H1 (cell line): Measurements from ENCODE around the gene VGLL4.
A peak's percentile ranks its signal among the peaks of the same experiment; 100 is the strongest.

Source experiments
- CBX8 ChIP-seq: fragments of 300-800, 300-1000 bp; sonication (generic); IDR thresholded peaks from 2 replicates; pipeline ENCODE4 v1.7.1; 2016; ENCODE audit warnings: low read depth, low read length, borderline replicate concordance
- CEBPB ChIP-seq: IDR thresholded peaks from 2 replicates; pipeline ENCODE4 v1.6.1; 2012; ENCODE audit warnings: low read depth, low read length
- TF ChIP-seq, protein P1 (sequence below): IDR thresholded peaks from 2 replicates; pipeline ENCODE4 v1.6.1; 2011; ENCODE audit warnings: low read length, improper control_type of control experiment
- TF ChIP-seq, protein P2 (sequence below), 3 experiments: IDR thresholded peaks; 1 replicate in 2 of 3; 2 replicates in 1 of 3; pipeline versions ENCODE4 v1.5.1 to v1.6.1; 2011; ENCODE audit warnings: low read length in 3 of 3, mild to moderate bottlenecking in 3 of 3, inconsistent platforms in 2 of 3, low read depth in 1 of 3, moderate library complexity in 1 of 3; ENCODE audit not compliant: insufficient read depth in 1 of 3; ENCODE audit errors: control extremely low read depth in 1 of 3
- TF ChIP-seq, protein P3 (sequence below): IDR thresholded peaks from 2 replicates; pipeline ENCODE4 v1.6.1; 2011; ENCODE audit warnings: low read depth, mild to moderate bottlenecking, low read length; ENCODE audit not compliant: insufficient read depth

DNA sequence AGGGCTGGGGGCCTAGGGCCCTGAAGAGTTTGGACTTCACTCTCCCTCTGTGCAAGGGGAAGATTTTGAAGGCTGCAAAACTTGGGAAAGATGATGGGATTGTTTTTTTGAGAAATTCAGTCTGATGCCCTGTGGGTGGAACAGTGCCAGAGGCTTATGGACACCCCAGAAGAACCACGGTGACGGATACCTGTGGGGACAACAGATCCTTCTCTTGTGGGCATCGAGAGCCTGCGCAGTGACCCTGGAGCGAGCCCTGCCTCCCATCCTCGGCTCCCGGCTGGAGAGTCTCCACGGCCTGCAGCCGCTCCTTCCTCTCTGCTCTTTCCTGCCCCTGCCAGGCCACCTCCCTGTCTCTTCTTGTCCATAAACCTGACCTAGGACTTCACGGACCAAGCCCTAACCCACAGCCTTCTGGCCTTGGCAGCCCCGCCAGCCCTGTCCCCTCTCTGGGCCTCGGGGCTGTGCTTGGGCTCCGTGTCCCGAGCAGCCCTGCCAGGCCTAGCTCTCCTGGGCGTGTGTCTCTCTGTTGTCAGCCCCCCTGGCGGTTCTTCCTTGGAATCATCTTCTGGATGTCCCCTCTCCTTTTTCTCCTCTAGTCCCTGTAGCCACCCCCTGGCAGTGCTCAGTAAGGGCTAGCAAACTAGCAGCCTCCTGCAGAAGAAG, 98.4 kb downstream of the VGLL4 start:
- TF ChIP-seq, protein P1, sequence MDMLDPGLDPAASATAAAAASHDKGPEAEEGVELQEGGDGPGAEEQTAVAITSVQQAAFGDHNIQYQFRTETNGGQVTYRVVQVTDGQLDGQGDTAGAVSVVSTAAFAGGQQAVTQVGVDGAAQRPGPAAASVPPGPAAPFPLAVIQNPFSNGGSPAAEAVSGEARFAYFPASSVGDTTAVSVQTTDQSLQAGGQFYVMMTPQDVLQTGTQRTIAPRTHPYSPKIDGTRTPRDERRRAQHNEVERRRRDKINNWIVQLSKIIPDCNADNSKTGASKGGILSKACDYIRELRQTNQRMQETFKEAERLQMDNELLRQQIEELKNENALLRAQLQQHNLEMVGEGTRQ: no peak
- TF ChIP-seq, protein P2, sequence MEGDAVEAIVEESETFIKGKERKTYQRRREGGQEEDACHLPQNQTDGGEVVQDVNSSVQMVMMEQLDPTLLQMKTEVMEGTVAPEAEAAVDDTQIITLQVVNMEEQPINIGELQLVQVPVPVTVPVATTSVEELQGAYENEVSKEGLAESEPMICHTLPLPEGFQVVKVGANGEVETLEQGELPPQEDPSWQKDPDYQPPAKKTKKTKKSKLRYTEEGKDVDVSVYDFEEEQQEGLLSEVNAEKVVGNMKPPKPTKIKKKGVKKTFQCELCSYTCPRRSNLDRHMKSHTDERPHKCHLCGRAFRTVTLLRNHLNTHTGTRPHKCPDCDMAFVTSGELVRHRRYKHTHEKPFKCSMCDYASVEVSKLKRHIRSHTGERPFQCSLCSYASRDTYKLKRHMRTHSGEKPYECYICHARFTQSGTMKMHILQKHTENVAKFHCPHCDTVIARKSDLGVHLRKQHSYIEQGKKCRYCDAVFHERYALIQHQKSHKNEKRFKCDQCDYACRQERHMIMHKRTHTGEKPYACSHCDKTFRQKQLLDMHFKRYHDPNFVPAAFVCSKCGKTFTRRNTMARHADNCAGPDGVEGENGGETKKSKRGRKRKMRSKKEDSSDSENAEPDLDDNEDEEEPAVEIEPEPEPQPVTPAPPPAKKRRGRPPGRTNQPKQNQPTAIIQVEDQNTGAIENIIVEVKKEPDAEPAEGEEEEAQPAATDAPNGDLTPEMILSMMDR (IDR thresholded peaks at IDR 0.05; ENCODE audit: control extremely low read depth in 1 of 3, insufficient read depth in 1 of 3, low read depth in 1 of 3, low read length in 3 of 3): peak in 1 of 3 experiments; percentile 22; a peak in 1 of 4 replicates
- TF ChIP-seq, protein P3, sequence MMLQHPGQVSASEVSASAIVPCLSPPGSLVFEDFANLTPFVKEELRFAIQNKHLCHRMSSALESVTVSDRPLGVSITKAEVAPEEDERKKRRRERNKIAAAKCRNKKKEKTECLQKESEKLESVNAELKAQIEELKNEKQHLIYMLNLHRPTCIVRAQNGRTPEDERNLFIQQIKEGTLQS: no peak
- TF ChIP-seq CBX8 (no peak), CEBPB (no peak)
